HG03469 (cell line): ENCODE results near the gene ZNF574.
"Not testable (repeated sequence)": the region's sequence is repeated elsewhere in the genome, so short reads cannot be mapped to it uniquely, and the experiment has no call there.

ENCODE experiments used
- ATAC-seq: cut with Tn5 transposase; IDR thresholded peaks from one replicate; pipeline ENCODE4 v1.9.1; 2021; ENCODE audit warnings: mild to moderate bottlenecking, moderate library complexity, moderate number of reproducible peaks; ENCODE audit not compliant: unreplicated experiment

ZNF574 gene, protein sequence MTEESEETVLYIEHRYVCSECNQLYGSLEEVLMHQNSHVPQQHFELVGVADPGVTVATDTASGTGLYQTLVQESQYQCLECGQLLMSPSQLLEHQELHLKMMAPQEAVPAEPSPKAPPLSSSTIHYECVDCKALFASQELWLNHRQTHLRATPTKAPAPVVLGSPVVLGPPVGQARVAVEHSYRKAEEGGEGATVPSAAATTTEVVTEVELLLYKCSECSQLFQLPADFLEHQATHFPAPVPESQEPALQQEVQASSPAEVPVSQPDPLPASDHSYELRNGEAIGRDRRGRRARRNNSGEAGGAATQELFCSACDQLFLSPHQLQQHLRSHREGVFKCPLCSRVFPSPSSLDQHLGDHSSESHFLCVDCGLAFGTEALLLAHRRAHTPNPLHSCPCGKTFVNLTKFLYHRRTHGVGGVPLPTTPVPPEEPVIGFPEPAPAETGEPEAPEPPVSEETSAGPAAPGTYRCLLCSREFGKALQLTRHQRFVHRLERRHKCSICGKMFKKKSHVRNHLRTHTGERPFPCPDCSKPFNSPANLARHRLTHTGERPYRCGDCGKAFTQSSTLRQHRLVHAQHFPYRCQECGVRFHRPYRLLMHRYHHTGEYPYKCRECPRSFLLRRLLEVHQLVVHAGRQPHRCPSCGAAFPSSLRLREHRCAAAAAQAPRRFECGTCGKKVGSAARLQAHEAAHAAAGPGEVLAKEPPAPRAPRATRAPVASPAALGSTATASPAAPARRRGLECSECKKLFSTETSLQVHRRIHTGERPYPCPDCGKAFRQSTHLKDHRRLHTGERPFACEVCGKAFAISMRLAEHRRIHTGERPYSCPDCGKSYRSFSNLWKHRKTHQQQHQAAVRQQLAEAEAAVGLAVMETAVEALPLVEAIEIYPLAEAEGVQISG

GRCh38 chr19:42075616-42076379, at the start of gene ZNF574:
TSS of gene ZNF574 (plus strand) at chr19:42076166. CDS start at chr19:42078607, 2,441 bp downstream.
- peak; percentile 85 for ATAC-seq

DNA sequence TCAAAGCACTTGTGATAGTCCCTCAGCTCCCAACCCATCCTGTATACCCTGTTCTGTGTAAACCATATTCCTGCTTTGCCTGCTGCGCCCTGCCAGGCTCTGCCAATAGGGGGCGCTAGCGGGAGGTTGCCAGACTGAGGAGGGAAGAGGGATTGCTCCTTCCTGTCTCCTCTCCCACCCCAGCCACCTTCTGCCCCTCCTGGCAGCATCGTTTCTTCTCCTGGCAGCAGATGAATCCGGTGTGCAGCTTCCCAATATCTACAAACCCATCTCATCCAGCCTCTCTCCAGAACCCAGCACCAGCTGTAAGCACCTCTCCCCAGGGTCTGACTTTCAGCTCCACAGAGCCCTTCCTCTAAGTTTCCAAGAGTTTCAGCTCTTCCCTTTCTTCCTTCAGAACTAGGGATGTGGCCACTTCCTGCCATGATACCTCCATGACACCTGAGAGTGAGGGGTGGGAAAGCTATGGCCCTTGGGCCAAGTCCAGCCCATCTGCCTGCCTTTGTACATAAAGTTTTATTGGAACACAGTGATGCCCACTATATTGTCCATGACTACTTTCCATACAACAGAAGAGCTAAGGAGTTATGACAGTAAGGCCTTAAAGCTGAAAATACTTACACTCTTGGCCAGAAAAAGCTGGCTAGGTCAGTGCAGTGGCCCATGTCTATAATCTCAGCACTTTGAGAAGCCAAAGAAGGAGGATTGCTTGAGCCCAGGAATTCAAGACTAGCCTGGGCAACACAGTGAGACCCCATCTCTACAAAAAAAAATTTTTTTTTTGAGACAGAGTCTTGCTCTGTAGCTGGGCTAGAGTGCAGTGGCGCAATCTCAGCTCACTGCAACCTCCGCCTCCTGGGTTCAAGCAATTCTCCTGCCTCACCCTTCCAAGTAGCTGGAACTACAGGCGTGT, 47.4 kb upstream of the ZNF574 start:
- ATAC-seq, result no peak

DNA sequence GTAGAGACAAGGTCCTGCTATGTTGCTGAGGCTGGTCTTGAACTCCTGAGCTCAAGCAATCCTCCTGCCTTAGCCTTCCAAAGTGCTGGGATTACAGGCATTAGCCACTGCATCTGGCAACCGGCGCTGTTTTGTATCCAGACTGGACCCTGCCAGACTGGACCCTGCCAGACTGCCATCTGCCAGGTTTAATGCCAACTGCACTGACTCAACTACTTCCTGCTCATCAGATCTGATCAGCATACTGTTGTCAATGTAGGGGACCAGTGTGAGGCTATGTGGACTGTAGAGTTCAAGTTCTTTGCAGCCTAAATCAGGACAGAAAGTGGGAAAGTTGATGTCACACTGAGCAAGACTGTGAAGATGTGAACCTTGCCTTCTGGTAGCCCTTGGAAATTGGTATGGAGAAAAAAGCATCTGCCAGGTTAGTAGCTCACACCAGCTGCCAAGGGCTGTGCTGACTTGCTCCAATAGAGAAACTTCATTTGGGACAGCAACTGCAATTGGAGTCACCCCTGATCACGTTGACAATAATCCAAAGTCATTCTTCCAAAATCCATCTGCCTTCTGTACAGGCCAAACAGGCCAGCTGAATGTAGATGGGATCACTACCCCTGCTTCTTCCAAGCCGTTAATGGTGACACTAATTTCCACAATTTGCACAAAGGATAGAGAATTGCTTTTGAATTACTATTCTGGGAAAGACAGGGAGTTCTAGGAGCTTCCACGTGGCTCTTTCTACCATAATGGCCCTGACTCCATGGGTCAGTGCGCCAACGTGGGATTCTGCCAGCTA, 45.1 kb upstream of the ZNF574 start:
- ATAC-seq, result no peak

DNA sequence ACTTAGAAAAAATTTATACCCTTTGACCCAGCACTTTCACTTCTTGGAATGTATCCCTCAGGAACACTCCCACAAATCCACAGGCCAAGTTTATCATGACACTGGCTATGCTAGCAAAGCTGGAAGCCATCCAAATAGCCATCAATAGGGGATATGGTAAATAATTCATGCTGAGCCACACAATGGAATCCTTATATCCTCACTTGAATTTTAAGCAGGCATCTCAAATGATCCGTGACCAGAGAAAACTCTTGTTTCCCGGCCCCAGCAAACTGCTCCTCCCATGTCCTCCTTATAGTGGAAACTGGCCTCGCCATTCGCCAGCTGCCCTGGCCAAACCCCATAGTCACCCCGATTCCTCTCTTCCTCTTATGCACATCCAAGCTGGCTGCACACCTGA, 43.5 kb upstream of the ZNF574 start:
- no peak for ATAC-seq

DNA sequence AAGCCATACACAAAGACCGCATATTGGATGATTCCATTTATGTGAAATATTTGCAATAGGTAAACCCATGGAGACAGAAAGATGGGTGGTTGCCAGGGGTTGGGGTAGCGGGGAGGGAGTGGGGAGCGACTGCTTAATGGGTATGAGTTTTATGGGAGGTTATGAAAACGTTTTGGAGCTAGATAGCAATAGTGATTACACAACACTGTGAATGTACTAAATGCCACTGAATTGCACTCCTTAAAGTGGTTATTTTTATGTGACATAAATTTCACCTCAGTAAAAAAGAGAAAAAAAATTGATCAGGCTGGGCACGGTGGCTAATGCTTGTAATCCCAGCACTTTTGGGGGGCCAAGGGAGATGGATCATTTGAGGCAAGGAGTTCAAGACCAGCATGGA, 42.6 kb upstream of the ZNF574 start:
- no peak for ATAC-seq

- ATAC-seq, result not testable (repeated sequence)
Observed at GRCh38 chr19:42034640-42035391, 41.1 kb upstream of the ZNF574 start.

DNA sequence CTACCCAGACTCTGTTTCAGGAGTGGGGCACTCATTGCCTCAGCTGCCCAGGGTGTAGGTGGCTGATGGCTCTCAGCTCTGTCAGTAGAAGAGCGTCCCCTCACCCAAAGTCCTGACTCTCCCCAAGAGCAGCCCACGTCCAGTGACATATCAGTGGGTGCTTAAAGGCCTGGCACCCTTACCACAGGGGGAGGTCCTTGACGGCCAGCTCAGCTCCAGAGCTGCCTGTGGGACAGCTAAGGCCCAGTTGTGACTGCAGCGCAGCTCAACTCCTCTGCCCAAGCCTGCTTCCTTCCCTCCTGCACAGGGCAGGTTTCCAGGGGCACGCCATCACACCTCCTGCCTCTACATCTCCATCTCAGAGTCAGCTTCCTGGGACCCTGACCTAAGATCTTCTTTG, 38.3 kb upstream of the ZNF574 start:
- no peak for ATAC-seq

GRCh38 chr19:42038666-42039065, 37.3 kb upstream of the ZNF574 start:
- no peak for ATAC-seq

DNA sequence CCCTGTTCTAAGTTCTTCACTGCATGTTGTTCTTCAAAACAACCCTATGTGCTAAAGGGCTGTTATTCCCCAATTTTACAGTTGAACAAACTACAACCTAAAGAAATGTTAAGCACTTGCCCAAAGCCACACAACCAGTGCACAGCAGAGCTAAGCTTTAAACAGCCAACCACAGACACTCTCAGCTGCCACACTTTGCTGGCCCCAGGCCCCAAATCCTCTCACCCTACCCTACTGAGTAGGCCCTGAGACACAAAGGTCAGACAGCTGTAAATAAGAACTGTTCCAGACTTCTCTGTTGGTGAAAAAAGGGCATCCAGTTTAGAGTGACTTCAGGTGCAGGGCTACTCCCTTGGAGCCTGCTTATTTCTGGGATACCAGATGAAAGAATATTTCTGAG, 35.9 kb upstream of the ZNF574 start:
- no peak for ATAC-seq

DNA sequence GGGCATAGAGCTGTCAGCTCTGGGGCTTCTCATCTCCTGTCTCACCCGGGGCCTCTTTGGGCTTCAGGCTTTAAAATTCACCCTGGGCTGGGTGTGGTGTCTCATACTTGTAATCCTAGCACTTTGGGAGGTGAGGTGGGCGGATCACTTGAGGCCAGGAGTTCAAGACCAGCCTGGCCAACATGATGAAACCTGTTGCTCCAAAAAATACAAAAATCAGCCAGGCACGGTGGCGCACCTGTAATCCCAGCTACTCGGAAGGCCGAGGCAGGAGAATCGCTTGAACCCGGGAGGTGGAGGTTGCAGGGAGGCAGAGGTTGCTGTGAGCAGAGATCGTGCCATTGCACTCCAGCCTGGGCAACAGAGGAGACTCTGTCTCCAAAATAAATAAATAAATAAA, 35.5 kb upstream of the ZNF574 start:
- not testable (repeated sequence) for ATAC-seq

- ATAC-seq, result no peak
Observed at GRCh38 chr19:42042455-42043170, 33.4 kb upstream of the ZNF574 start.

DNA sequence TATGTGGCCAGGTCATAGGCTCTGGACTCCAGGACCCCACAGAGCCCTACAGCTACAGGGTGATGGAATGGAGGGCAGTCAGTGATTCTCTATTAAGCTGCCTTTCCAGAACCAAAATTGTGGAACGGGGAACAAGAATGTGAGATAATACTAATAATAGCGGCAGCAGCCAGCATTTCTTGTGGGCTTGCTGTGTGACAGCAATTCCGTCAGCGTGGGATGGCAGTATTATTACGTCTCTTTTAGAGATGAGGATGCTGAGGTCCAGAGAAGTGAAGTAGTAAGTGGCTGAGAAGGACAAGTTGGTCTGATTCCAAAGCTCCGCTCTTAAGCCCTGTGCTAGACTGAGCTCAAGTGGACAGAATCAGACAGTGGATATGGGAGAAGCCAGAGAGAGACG, 30.4 kb upstream of the ZNF574 start:
- no peak for ATAC-seq

GRCh38 chr19:42048992-42049391, 27.0 kb upstream of the ZNF574 start:
- no peak for ATAC-seq

GRCh38 chr19:42051166-42052115, 24.5 kb upstream of the ZNF574 start:
- ATAC-seq, result no peak

- ATAC-seq, result no peak
Observed at GRCh38 chr19:42052241-42052863, 23.6 kb upstream of the ZNF574 start.
